Liver (tissue), 3 donors: Measurements from ENCODE around the gene KLHL2.
"Not testable (repeated sequence)": the region's sequence is repeated elsewhere in the genome, so short reads cannot be mapped to it uniquely, and the experiment has no call there.

Source experiments
- FOXA2 ChIP-seq: IDR thresholded peaks from 2 replicates; pipeline ENCODE4 v1.6.1; 2016; ENCODE audit warnings: antibody characterized with exemption
- GABPA ChIP-seq, 2 donors: IDR thresholded peaks in 1 of 2; conservative IDR thresholded peaks in 1 of 2; 2 replicates each; pipeline ENCODE4 v1.6.1; 2016; ENCODE audit warnings: antibody characterized with exemption in 2 of 2, mild to moderate bottlenecking in 1 of 2, moderate library complexity in 1 of 2
- JUND ChIP-seq, 2 donors: IDR thresholded peaks; 2 replicates each; pipeline ENCODE4 v1.6.1; 2016; ENCODE audit warnings: antibody characterized with exemption in 2 of 2
- SP1 ChIP-seq: IDR thresholded peaks from 2 replicates; pipeline ENCODE4 v1.6.1; 2018; ENCODE audit warnings: antibody characterized with exemption, mild to moderate bottlenecking
- YY1 ChIP-seq: IDR thresholded peaks from 2 replicates; pipeline ENCODE4 v1.6.1; 2016; ENCODE audit warnings: antibody characterized with exemption, mild to moderate bottlenecking
- TF ChIP-seq, protein P1 (sequence below): fragments of 150-350 bp; IDR thresholded peaks from 2 replicates; pipeline ENCODE4 v1.5.1; 2017; ENCODE audit warnings: improper control_type of control experiment, low read depth, low read length; ENCODE audit not compliant: missing input control
- donor health status: healthy.
- donor health status: healthy.

DNA sequence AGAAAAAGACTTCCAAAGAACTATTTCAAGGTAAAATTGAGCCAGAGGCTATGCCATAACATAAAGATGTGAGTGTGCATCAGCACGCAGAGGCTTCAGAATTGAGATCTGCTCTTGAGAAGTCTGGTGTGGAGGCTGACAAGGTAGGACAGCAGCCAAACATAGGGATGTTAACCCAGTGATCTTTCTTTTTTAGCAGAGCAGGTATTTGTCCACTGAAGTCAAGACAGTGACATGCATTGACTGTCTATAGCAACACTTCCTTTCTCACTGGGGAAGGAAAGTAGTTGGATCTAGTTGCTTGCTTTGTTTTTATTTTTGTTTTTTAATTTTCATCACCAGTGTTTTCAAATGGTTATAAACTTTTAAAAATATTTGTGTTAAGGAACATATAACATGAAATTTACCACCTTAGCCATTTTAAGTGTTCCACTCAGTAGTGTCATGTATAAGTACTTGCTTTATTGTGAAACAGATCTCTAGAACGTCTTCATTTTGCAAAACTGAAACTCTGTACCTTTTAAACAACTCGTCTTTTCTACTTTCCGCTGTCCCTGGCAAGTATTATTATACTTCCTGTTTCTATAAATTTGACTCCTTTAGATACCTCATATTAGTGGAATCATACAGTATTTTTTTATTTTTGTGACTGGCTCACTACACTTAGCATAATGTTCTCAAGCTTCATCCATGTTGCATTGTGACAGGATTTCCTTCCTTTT lies 79.4 kb downstream of the KLHL2 start:
- TF ChIP-seq, protein P1, sequence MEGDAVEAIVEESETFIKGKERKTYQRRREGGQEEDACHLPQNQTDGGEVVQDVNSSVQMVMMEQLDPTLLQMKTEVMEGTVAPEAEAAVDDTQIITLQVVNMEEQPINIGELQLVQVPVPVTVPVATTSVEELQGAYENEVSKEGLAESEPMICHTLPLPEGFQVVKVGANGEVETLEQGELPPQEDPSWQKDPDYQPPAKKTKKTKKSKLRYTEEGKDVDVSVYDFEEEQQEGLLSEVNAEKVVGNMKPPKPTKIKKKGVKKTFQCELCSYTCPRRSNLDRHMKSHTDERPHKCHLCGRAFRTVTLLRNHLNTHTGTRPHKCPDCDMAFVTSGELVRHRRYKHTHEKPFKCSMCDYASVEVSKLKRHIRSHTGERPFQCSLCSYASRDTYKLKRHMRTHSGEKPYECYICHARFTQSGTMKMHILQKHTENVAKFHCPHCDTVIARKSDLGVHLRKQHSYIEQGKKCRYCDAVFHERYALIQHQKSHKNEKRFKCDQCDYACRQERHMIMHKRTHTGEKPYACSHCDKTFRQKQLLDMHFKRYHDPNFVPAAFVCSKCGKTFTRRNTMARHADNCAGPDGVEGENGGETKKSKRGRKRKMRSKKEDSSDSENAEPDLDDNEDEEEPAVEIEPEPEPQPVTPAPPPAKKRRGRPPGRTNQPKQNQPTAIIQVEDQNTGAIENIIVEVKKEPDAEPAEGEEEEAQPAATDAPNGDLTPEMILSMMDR, result not testable (repeated sequence)
- TF ChIP-seq YY1; SP1; GABPA (IDR thresholded peaks at IDR 0.05 in 1 of 2, conservative IDR thresholded peaks at IDR 0.05 in 1 of 2); FOXA2; JUND (IDR thresholded peaks at IDR 0.05): not testable (repeated sequence)
